NCI-H82 treated with DMSO at 0.1 percent for 48 hours (cell line): Measurements from ENCODE around the gene SPOPL.
"Not testable (repeated sequence)": the region's sequence is repeated elsewhere in the genome, so short reads cannot be mapped to it uniquely, and the experiment has no call there.

Experiments
- DNase-seq: peaks from one replicate; lab custom pipeline; 2025; ENCODE audit not compliant: unreplicated experiment; lab: John Stamatoyannopoulos, UW

SPOPL gene

DNA sequence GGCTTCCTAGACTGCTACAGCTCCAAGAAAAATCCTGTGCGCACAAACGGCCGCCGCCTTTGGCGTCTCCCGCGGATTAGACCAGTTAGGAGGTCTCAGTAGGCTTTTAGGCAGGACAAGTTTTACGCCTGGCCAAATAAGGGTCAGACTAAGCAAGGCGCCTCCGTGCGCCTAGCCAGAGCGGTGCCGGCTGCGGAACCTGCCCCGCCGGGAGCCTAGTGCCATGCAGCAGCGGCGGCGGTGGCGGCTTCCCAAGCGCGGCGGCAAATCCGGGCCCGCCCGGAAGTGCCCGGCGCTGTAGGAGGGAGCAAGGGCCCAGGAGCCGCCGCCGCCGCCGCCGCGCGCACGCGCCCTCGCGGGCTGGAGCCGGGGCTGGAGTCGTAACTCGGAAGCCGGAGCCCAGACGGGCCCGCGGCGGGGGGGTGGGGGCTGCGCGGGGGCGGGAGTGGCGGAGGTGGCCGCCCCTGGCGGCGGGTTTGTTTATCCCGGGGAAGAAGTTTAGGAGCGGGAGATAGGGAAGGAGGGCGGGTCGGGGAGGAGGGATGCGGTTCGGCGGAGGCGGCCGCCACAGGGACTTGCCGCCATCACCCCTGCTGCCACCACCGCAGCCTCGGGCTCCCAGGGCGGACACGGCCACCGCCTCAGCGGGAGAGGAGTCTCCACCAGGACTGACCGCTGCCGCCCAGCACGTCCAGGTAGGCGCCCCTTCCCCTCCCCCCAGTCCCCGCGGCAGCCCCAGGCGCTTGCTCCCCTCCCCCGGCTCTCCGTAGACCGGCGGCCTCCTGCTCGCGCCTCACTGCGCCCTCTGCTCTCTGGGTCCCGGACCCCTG, at the start of gene SPOPL:
TSS of gene SPOPL (plus strand) at position 346 of the 830 bp plus-strand sequence. CDS start 48,447 bp downstream, outside the sequence.
- peak; percentile 72 for DNase-seq

DNA sequence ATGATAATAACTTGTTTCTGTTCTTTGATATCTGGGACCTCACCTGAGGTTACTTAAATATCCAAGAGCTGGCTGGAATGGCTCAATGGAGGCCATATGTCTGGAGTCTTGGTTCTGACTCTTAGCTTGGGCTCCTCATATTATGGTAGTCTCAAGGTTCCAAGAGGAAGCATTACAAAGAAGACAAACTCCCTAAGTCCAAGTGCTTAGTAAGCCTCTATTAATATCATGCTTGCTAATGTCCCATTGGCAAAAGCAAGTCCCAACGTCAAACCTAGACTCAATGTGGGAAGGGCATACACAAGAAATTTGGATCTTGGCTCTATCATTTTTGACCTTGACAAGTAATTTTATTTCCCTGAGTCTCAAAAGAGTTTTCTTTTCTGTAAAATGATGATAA, 49.2 kb upstream of the SPOPL start:
- no peak for DNase-seq

DNA sequence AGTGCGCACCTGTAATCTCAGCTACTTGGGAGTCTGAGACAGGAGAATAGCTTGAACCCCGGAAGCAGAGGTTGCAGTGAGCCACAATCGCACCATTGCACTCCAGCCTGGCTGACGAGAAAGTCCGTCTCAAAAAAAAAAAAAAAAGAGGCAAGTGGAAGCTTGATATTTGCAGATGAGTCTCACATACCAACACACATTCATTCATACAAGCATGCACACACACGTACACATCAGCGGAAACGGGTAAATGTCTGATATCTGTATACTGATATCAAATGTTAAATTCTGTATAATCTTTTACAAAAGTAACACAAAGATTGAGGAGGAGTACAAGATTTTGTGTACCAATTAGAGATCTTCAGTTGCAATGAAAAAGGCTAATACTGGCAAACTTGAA, 47.8 kb upstream of the SPOPL start:
- no peak for DNase-seq

DNA sequence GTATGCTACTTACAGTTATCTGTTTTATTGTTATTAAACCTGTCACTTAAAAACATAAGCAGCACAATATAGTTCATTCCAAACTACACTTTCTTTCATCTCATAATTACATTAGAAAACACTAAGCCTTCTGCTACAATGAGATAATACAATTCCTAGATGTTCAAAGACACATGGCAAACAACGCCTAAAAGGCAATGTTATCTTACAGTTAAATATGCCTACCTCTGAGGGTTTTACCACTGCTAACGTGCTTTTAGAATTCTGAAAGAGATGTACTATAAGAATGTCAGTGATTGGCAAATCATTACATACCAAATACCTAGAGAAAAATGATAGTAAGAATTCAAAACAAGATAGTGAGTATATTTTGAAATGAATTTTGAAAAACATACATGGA, 46.8 kb upstream of the SPOPL start:
- DNase-seq: peak; percentile 67

DNA sequence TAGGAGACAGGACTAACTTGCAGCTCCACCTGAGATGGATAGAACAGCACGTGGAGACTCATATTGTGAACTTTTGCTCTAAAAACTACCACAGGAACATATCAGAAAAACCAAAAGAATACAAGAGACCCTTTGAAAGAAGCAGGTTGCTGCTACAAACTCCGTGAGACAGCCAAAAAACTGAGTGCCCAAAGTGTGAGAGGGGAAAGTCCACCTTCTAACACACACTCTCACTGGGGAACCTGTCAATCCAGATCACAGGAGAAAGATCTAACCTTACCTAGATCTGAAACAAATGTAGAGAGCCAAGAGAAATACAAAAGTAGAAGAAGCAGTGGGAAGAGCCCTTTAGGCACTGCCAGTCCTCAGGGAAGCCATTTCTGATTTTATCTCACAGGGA, 46.3 kb upstream of the SPOPL start:
- DNase-seq: no peak

DNA sequence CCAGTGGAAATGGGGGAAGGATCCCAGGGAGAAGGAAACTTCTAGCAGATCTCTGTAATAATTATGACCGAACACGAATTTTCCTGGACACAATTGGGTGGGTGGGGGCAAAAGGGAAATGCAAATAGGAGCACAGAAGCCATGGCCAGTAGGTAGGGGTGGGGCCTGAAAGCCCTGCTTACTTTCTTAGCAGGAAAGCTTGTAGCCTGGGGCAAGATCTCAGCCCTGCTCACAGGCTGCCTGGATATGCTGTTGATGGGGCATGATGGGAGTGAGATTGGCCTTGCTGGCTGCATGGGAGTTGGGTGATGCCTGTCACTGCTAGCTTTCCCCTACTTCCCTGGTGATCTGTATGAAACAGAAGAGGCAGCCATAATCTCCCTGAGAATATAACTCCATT, 45.9 kb upstream of the SPOPL start:
- no peak for DNase-seq

DNA sequence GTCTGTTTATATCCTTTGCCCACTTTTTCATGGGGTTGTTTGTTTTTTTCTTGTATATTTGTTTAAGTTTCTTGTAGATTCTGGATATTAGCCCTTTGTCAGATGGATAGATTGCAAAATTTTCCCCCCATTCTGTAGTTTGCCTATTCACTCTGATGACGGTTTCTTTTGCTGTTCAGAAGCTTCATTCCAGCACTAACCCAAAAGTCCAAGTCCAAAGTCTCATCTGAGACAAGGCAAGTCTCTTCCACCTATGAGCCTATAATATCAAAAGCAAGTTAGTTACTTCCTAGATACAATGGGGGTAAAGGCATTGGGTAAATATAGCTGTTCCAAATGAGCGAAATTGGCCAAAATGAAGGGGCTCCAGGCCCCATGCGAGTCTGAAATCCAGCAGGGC, 38.9 kb upstream of the SPOPL start:
- DNase-seq: not testable (repeated sequence)

DNA sequence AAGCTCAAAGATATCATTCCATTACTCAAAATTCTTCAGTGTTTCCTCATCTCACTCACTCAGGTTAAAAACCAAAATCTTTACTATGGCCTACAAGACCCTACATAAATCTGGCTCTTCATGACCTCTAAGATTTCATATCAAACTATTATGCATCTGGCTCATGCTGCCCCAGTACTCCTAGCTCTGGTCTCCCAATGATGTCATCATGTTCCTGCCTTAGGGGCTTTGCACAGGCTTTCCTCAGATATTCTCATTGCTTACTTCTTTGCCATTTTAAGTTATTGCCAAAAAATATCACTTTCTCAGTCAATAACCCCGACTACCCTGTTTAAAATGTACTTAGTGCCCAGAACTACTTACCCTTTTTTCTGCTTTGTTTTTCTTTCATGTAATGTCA, 33.0 kb upstream of the SPOPL start:
- DNase-seq: peak; percentile 19

DNA sequence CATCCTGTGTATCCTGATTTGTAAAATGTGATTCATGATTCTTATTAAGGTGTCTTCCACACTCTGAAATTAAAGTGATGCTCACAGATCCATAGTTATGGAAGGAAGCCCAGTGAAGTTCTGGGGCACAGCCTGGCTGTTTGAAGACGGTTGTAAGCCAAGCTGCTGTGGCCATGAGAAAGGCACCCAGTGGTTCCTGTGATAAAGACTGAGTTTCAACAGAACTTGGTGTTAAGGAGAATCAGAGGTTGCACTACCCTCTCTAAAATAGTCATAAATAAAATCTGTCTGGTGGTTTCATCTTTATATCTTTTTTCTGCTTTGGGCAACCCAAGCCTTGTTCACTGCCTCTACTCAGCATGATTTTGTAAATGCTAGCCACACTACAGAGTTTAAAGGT, 32.2 kb upstream of the SPOPL start:
- DNase-seq: no peak

DNA sequence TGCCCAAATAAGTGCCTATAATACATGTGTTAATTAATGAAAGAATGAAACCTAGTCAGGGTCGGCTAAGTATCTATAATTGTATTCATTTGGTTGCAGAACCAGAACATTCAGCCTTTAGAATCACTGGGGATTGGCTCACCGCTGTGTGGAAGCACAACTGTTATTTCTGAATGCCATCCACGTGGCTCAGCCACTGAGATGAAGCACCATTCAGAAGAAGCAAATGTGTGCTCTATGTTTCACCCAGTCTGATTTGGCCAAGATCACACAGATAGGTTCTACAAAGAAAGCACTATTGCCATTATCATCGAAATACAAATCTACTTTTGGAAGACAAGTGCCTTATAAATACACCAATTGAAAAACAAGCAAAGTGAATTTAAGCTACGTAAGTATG, 30.6 kb upstream of the SPOPL start:
- DNase-seq: no peak

DNA sequence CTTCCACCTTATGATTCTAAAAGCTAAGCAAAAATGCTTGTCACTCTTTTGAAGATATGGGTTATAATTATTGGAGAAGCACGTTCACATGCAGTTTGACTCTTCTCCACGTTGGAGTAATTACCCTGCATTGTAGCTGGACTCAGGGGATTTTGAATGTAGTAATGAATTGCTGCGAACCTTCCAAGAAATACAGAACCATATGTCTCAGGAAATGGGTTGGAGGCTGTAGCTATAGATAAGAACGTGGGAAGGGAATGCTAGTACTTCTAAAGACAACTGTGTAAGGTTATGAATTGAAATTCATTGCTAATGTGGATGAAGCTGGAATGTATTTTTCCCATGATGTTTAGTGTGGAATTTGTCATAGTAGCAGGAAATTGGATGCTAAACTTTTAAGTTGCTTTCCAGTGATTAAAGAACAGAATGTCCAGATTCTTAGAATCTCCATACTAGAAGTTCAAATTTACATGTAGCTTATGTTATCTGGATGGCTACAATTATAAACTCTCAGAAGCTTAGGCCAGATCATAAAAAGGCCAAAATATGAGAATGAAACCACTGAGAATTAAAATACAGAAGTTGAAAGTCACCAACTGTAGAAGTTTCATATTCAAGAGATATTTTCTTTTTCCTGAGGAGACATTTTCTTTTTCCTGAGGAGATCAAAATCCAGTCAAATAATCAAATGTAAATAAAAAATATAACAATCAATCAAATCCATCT, 27.3 kb upstream of the SPOPL start:
- DNase-seq: no peak

DNA sequence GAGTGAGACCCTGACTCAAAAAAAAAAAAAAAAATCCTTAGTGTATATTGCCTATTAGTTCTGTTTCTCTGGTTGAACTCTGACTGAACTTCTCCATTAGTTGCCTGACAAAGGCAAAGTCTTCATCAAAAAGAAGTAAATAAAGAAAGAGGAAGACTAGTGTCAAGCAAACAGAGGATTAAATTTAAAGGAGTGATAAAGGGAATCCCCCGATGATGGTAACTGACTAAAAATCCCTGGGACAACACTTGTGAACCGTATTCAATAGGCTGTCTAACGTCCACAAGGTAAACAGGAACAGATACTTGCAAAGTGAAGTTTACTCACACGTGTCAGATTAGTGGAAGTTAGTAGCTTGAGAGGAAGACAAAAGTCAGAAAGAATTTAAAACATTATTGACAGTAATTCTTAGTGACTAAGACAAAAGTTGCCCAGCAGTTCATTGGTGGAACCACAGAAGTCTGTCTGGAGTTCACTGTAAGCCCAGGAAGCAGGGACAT, 26.2 kb upstream of the SPOPL start:
- DNase-seq: no peak

DNA sequence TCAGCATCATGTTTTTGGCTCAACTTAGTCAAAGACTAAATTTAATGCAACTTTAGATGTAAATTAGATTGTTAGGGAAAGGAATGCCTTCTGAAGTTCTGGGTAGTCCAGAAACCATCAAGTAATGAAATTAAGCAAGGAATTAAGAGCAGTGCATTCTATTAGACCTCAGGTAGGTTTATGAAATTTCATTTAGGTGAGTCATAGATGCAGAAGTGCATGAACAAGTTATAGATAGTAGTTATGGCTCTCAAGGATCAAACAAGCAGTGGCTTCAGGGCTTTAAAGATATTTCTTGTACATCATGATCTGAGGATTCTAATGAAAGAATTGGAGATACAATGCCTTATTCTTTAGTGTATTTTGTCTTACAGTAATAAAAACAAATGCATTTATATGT, 25.4 kb upstream of the SPOPL start:
- no peak for DNase-seq

DNA sequence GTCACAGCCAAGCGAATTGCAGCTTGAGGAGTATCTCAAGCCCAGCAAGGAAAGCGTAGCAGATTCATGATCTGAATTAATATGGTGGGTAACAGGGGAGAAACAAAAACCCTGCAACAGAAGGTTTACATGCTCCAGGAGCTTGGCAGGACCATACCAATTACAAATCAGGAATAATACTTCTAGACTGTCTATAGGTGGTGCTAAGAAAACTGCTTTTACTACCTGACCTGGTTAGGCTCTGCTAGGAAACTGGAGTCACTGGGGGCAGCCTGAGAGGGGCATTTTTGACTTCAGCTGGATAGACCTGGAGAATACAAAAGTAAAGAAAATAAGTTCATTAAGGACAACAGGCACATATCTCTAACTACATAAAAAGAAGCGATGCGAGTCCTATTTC, 24.6 kb upstream of the SPOPL start:
- no peak for DNase-seq

DNA sequence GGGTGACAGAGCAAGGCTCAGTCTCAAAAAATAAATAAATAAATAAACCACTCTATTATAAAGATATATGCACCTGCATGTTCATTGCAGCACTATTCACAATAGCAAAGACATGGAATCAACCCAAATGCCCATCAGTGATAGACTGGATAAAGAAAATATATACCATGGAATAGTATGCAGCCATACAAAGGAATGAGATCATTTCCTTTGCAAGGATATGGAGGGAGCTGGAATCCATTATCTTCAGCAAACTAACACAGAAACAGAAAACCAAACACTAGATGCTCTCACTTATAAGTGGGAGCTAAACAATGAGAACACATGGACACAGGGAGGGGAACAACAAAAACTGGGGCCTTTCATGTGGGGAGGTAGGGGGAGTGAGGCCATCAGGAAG, 18.8 kb upstream of the SPOPL start:
- not testable (repeated sequence) for DNase-seq

DNA sequence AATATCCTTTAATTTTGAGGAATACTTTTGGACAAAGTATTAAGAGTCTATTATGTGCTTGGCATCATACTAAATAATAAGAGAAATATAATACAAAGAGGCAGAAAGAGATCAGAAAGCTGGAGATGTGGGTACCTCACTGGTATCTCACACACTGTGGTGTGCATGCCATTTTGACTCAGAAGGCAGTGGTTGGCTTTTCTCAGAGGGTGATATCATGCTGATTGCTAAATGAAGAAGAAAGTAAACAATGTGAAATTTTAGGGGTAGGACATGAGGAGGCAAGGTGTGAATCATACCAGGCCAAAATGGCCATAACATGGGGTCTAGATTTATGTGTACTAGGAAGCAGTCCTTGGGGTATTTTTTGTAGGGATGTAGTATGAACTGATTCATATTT, 16.6 kb upstream of the SPOPL start:
- DNase-seq: no peak

DNA sequence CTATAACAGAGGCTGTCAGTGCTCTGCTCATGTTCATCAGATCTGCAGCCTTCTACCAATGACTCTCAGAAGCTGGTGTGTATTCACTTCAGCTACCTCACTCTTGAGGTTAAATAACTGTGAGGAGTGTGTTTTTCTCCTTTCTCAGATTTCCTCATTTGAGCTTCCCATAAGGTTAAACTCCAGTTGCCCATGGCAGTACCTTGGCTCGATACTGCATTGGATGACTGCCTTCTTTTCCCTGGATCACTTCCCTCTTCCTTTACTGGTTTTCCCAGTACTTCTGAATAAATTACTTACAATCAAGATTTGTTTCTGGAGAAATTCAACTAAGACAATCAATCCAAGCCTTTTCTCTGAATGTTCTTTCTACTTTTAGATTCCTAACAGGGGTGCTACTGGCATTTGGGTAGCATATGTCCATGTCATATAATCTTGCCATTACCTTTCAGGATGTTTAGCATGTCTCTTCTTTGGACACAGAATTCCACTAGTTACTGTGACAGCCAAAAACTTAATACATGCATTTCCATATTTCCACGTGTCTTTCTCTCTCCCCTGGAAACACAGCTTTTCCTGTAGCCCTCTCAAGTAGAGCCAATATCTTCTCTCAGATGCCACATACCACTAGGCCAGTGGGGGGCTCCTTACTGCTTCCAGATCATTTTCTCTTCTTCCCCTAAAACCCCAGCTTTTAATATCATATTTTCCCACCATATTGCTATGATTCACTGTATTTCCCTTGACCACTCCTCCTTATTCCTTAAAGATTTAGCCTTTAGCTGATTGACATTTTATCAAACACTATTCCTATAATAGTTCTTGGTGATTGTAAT, 15.0 kb upstream of the SPOPL start:
- no peak for DNase-seq

DNA sequence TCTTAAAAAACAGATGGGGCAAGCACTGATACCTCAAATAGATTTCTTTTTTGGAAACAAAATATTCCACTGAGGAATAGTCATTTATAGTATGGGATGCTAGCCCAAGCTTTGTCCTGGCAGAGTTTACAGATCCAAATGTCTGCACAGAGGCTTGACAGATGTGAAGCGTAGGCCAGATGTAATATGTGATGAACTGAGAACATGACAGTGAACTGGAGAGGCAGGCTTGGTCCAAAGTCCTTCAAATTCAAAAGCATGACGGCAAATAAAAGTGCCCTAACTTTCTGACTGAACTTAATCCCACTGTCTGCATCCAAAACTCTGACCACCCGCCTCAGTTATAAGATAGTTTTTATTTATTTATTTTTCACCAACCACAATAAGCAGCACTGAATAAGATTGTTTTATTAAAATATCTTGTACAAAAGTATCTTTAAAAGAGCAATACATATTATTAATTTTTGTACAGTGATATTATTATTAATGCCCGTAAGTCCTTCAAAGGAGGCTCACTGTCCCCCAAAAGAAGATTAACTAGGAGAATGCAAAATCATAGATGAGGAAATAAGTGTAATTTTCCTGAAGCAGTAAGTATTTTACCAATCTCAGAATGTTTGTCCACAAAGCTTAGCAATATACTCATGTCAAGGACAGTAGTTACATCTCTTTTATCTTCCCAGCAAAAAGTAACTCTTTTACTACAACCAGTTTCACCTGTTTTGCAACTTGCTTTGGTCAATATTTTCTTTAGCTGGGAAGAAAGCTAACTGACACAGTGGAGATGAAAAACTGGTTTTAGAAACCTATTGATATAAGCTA, 10.7 kb upstream of the SPOPL start:
- no peak for DNase-seq

DNA sequence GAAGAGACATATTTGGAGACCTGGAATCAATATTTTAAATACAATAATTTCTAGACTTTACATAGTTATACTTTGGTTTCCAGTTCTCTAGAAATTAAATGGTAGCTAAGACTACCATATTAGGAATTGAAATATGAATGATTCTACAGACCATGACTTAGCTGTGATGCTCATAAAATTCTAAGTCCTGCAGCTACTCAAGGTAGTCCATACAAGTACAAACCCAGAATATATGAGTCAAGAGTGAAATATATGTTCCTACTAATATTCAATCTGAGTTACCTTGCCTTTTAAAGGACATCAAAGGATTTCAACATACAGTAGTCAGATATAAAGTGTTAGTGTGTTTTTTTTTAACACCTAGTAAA, 10.1 kb upstream of the SPOPL start:
- DNase-seq: no peak

DNA sequence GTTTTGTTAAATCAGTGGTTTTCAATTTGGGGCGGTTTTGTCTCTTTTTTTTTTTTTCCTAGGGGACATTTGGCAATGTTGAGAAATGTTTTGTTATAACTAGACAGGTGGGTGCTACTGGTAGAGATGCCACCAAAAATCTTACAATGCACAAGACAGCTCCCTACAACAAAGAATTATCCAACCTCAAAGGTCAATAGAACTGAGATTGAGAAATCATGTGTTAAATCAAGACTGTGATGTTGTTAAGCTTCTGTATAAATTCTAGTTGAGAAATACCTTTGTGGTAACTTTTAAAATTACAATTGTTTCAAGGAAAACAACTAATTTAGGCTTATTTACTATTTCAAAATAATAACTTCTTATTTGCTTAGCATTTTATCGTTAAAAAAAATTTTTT, 9.4 kb upstream of the SPOPL start:
- DNase-seq: no peak

DNA sequence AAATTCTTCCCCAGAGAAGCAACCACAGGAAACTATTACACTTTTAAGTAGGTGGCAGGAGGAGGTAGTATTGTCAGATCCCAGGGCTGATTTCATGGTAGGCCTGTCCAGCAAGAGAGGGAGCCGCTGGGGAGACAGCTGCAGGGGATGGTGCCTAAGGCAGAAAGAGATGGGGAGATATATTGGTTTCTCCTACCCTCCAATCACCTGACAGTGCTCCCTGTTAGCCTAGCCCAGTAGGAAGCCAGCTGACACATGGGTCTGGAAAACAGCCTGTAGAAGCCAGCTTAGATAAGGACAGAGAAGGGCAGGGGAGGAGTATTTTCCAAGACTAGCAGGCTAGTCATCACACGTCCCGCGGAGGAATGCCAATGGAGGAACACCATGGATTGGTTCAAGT, 8.2 kb upstream of the SPOPL start:
- DNase-seq: no peak
